GM10248 (cell line): ENCODE results near the gene GRHPR.

Experiments used
- CTCF ChIA-PET: fragments of 300-600 bp; sonication (Branson Sonifier 250); formaldehyde crosslinking; extraction: SDS; loops from one replicate; lab custom pipeline; 2021; ENCODE audit warnings: antibody characterized with exemption; lab: Yijun Ruan, JAX
- POLR2A ChIA-PET: fragments of 350-650 bp; sonication (Branson Sonifier 250); formaldehyde crosslinking; extraction: SDS; loops from one replicate; lab custom pipeline; 2020; ENCODE audit warnings: antibody characterized with exemption; lab: Yijun Ruan, JAX
- DNase-seq: peaks from one replicate; pipeline ENCODE4 v3.0.0; 2012; ENCODE audit errors: extremely low spot score
- CTCF ChIP-seq: IDR thresholded peaks from 2 replicates; pipeline ENCODE4 v1.5.1; 2012; ENCODE audit warnings: mild to moderate bottlenecking, low read depth; ENCODE audit errors: extremely low read depth, missing control alignments, control extremely low read depth

Gene GRHPR

GRCh38 chr9:37429441-37430285 is 7.2 kb downstream of the GRHPR start:
- POLR2A ChIA-PET = interaction anchor here (1.7 kb wide), 1 partner anchor 13 kb away, joined by 3 read pairs; no protein-coding TSS in a partner anchor
- CTCF ChIA-PET = interaction anchor here (1.2 to 2.2 kb wide), 2 partner anchors 15 to 19 kb away, joined by 4 to 6 read pairs; no protein-coding TSS in a partner anchor
- TF ChIP-seq CTCF = no peak
- DNase-seq = no peak

GRCh38 chr9:37430841-37431597 is 8.5 kb downstream of the GRHPR start:
- CTCF ChIA-PET = interaction anchor here (0.6 to 1.9 kb wide), 3 partner anchors 12 to 20 kb away, joined by 3 to 8 read pairs (median 3); no protein-coding TSS in a partner anchor
- POLR2A ChIA-PET = interaction anchor here (1.7 kb wide), 1 partner anchor 12 kb away, joined by 3 read pairs; no protein-coding TSS in a partner anchor
- no peak for TF ChIP-seq CTCF
- DNase-seq = no peak

- no peak for TF ChIP-seq CTCF
- no peak for DNase-seq
- ChIA-PET CTCF (interaction anchor here (0.8 to 1.9 kb wide), 2 partner anchors 19 to 21 kb away, joined by 3 to 8 read pairs; no protein-coding TSS in a partner anchor), POLR2A (no interaction called here)
Observed at GRCh38 chr9:37432020-37432419, 9.5 kb downstream of the GRHPR start.

GRCh38 chr9:37433867-37434371 is 11.4 kb downstream of the GRHPR start:
- no peak for DNase-seq
- CTCF ChIA-PET = interaction anchor here (1.0 kb wide), 1 partner anchor 8 kb away, joined by 3 read pairs; no protein-coding TSS in a partner anchor
- POLR2A ChIA-PET = no interaction called here
- TF ChIP-seq CTCF = no peak

- no peak for TF ChIP-seq CTCF
- DNase-seq = no peak
- CTCF ChIA-PET = interaction anchor here (1.7 kb wide), 1 partner anchor 9 kb away, joined by 3 read pairs; no protein-coding TSS in a partner anchor
- POLR2A ChIA-PET = interaction anchor here (1.1 kb wide), 1 partner anchor 12 kb away, joined by 3 read pairs; no protein-coding TSS in a partner anchor
Observed at GRCh38 chr9:37436540-37436939, 14.0 kb downstream of the GRHPR start.

GRCh38 chr9:37437010-37437409 is 14.5 kb downstream of the GRHPR start:
- CTCF ChIA-PET = interaction anchor here (1.7 kb wide), 1 partner anchor 9 kb away, joined by 3 read pairs; no protein-coding TSS in a partner anchor
- POLR2A ChIA-PET = no interaction called here
- TF ChIP-seq CTCF = no peak
- DNase-seq = no peak
